NCI-H146 (cell line): ENCODE data around the gene ALDOB.

Experiments
- DNase-seq: peaks from one replicate; lab custom pipeline; 2025; lab: John Stamatoyannopoulos, UW

ALDOB gene

DNA sequence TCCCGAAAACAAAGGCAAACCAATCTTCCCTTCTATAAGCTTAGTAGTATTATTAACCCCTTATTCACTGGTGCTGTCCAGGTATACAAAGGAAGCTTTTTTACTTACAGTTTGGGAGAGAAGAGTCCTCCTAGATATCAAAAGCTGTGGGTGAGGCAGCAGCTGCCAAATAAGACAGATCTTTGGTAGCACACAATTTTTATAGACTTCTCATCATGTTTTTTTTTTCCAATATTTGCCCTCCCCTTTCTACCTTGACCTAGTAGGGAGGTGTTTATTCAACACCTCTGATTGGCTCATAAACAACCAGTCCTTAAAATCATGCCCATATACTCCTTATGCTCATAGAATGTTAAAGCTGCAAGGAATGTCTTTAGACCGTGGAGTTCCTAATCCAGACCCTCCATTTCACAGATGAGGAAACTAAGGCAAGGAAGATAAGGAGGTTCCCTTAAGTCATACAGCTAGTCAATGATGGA, at the start of gene ALDOB:
Gene ALDOB (minus strand): TSS at position 174 of the 479 bp plus-strand sequence. CDS start 4,887 bp downstream, outside the sequence.
- DNase-seq: no peak

DNA sequence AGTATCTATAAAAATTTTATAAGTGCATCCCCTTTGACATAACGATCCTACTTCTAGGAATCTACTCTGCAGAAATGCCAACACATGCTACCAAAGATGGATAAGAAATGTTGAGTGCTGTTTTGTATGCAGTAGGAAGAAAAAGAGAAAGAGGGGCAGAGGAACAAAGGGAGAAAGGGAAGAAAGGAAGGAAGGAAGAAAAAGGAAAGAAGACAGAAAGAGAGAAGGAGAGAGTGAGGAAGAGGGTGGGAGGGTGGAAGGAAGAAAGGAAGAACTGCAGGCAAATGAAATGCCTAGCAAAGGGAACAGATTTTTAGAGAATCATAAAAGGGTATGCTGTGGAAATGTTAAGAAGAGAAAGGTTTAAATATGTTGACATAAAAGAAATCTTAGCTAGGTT, 48.5 kb upstream of the ALDOB start:
- no peak for DNase-seq

DNA sequence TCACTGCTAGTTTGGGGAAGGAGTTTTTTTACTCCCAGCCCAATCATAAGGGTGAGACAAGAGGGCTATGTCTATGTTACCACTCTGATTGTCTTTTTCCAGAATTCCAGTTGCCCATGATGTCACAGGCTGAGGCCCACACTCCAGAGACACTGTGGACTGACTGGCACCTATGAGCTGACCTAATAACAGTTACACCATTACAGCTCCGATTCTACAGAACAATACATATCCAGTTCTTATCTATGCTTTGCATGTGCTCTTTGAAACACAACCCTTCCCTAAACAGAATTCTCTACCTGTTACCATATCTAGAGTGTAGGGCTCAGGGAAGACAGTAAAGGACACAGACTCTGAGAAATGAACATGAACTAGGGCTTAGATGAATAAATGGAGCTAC, 45.7 kb upstream of the ALDOB start:
- no peak for DNase-seq

DNA sequence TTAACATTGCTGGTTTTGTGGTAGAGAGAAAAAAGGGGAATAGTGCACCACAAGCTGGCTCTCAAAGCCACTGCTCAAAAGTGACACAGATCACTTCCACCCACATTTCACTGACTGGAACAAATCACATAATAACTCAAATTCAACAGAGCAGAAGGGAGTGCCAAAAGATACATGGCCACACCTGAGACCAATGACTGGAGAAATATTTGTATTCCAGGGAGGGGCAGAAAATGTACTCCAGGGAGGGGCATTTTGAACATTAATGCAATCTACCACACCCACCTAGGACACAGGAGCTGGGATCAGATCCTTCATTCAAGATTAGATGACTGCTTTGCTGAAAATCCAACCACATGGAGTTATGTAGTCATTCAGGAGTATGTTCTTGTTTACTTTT, 44.8 kb upstream of the ALDOB start:
- no peak for DNase-seq

DNA sequence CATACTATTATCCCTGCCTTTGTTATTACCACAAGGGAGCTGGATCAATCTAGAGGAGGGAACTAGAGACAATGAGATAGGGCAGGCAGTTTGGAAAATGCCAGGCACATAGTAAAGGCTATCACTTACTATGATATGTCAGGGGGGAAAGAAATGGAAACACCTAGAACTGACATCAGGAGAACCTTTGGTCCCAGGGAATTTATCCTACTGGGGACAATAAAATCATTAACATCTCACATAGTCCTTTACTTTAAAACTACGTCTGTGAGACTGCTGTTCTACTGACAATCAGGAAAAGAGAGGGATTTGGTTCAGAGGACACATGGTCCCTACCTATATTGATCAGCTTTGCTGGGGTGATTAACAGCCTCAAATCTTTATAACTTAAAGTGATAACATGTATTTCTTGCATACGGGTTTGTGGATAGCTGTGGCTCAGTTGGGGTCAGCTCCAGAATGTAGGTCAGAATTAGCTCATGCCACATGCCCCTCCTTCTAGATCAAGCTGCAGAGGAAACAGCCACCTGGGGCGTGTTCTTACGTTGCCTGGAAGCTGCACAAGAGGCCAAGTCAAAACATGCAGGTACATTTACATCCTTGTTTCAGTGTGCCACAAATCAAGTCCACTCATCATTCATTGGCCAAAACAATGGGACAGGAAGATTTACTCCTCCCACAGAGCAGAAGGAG, 43.9 kb upstream of the ALDOB start:
- DNase-seq: no peak

DNA sequence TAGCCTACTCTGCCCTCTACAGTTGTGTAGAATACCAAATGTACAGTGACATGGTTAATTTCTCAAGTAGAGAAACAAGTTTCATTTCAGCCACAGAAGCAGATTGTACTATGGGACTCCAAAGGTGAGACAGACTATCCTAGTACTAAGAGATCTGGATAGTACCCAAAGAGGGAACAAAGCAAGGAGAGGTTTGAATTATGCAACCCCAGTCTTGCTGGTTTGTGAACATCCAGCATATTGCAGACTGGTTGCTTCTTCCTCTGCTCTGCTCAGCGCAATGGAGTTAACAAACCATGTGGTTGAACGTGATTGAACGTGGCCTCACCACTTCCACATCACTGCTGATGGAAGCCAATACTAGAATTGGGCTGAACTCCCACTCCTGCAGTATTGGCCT, 43.3 kb upstream of the ALDOB start:
- DNase-seq: no peak

DNA sequence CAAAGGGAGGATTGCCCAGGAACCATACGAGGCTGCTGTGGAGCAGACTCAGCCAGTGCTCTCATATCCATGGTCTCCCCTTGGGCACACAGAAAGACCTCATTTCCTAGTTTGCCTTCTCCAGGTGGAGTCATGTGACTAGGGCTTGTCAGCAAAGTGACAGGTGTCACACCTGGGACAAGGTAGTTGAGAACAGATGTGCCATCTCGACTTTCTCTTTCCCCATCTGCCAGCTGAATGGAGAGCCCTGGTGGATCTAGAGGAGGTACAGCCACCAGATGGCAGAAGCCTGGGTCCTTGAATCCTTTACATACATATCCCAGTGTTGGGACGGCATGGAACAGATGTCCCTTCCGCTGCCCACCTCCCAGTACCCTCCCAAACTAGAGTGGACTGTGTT, 42.9 kb upstream of the ALDOB start:
- no peak for DNase-seq

DNA sequence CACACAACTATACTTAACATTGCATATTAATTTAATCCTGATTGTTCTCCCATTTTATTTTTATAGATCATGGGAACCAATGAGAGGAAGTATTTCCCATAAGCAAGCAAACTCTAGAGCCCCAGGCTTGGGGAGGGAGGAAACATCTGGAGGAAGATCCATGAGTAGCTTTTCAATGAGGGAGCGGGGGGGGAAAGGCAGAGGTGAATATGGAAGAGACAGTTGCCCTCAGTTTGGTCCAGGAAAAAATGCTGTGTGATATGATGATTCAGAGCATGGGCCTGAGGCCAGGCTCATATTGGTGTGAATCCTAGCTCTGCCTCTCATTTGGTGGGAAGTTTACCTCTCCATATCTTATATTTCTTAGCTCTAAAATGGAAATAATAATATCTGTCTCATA, 42.2 kb upstream of the ALDOB start:
- no peak for DNase-seq

DNA sequence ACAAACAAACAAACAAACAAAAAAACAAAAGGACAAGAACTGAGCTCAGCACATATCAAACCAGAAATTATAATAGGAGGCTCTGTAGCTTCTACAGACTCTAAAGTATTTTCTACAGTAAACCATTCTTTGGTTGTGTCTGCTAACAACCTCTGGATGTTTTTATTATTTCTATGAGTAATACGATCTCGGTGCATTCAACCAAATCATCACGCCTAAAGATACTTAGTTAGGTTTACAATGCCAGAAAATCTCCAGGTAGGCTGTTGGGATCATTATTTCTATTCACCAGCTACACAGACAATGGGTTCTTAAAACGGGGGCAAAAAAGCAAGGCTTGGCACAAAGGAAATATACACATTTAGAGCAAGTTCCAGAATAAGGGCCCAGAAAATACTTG, 41.6 kb upstream of the ALDOB start:
- no peak for DNase-seq

DNA sequence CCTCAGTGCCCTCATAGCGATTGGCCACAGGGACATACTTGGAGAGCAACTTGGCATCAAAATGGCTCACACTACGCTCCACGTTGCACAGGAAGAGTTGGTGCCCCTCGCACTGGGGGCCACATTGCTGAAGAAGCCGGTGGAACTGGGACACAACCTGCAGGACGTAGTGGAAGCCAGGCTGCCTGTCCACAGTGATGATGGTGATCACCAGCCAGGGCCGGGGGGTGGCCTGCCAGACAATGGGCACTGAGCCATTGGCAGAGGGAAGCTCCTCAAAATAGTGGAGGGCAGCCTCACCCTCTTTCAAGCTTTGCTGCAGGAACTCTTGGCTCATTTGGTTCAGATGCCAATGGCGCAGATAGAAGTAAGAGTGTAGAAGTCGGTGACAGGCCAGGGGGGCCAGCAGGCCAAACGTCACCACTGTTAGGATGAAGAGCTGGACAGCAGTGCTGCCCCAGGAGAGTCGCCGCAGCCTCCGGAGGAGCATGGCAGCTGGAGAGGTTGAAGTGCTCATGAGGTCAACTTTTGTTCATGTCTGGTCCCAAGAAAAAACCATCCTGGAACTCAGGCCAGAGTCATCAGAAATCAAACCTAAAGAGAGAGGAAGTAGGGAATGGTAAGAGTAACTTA, 41.1 kb upstream of the ALDOB start:
- no peak for DNase-seq

DNA sequence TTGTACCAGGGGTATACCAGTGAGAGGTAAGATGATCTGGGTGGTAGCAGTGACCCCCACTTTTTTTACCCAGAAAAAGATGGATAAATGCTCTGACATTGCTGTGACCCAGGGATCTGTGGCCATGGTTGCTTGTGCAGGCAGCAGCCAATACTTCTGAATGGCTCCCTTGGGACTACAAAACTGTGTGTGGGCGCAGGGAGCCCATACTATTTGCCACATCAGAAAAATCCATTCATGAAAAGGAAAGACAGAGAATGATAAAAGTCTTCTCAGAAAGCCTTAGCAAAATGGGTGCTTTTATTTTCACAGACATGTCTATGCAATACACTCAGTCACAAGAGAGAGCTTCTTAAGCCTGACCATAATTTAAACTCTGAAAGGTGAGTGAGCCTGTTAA, 37.3 kb upstream of the ALDOB start:
- no peak for DNase-seq

DNA sequence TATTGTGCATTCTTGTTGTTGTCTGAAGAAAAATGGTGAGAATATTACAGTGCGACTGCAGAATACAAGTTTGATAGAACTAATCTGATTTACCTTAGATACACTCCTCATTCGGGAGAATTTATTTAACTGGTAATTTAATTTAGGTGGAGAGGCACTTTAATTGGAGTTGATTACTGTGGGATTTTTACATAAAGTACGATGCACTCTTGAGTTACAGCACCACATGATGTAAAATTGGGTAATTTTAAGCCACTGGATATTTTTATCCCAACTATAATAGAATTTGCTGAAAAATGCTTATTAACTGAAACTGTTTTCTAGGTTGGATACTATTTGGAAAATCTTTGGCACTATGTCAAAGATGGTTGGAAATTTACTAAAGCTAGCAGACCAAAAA, 35.4 kb upstream of the ALDOB start:
- no peak for DNase-seq

DNA sequence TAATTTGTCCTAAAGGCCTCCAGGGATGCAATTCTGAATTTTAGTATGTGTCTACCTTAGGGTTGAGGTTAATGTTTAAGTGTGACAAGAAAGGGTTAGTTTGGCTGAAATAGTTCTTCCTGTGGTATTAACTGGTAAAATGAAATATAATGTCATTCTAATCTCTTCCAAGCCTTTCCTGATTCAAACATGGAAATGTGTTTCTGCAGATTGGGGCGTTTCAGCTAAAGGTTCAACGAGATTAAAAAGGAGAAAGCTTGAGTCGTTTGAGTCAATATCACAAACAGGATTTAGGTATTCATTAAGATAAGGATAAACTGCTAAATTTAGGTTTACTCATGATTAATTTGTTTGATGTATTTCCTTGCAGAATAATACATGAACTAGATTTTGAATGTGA, 34.4 kb upstream of the ALDOB start:
- no peak for DNase-seq

DNA sequence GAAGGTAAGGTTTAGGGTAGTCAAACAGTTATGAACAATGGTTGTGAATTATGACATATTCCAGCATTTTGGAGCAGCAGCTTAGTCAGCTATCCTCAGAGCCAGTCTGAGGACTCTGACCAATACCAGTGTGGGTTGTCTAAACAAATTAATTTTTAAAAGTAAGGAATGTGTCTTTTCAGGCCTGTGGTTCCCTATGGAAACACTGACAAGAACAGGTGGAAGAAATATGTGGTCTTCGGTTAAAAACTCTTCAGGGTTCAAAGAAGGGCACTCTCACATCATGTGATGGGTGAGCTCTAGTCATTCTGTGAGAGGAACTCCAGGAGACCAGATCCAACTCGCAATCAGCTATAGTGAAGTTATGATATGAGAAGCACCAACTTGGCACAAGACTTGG, 33.5 kb upstream of the ALDOB start:
- no peak for DNase-seq

DNA sequence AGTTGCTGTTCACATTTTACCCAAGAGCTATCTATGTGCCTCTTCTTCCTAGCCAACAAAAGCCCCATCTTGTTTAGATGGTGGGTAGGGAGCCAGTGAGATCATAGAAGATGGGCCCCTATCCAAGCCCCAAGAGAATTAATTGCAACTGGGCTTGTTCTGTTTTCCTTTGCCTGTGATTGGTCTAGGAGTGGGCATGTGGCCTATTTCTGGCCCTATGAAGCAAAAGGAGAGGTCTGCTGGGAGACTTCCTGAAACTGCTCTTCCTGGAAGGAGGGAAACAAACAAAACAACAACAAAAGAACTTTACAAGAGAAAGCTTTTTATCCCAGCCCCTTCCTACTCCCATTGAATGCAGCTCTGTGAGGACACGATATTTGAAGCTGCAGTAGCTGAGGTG, 32.5 kb upstream of the ALDOB start:
- no peak for DNase-seq

DNA sequence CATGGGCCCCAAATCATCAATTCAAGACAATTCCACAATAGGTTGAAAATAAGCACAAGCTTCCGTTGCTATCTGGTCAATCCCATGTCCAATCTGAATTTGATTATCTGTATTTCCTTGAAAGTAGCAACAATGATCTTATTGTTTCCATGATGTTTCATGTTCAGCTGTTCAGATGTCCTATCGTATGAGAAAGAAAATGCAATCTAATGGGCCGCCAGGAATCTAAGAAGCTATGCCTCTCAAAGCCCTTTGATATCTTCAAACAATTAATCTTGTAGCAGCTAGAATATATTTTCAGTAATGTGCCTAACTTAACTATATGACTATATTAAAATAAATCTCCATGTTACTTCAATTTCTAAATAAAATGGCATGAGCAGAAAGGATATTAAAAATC, 32.1 kb upstream of the ALDOB start:
- no peak for DNase-seq

DNA sequence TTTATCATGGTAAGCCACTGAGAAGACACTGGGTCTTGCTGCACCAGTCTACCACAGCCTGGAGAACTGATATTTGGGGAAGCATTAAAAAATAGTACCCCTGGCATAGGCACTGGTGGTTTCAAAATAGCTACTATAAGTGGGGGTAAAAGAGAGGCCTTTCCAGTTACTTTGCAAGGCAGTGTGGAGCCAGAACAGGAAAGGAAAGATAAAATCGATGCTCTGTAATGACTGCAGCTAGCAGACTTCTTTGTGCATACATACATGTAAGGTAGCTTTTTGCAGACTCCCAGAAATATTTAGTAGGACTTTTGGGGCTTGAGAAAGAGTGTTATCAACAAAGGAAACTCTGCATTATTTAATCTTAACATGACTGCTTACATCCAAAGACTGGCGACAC, 31.3 kb upstream of the ALDOB start:
- DNase-seq: no peak

DNA sequence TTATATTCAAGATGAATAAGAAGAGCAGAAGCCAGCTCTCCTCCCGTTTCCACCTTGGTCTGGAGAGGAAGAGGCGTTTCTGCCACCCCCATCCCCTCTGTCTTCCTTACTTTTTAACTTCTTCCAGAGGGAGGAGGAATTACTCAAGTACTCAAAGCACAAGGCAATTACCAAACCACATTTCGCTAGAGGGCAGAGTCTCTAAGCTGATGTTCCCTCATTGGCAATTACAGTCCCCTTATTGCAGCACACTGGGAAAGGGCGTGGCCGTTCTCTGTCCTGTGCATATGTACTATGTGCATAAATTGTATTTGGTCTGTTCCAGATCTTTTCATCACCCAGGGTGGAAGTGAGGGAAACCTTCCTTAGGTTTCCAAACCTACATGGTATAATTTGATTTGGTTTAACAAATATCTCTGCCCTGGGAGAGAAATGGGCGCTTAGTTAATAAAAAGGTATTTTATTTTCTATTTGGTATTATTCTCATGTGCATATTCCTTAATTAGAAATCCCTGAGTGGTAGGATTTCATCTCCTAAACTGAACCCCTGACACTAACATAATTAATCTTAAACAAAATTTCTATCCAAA, 29.8 kb upstream of the ALDOB start:
- DNase-seq: peak; percentile 70

DNA sequence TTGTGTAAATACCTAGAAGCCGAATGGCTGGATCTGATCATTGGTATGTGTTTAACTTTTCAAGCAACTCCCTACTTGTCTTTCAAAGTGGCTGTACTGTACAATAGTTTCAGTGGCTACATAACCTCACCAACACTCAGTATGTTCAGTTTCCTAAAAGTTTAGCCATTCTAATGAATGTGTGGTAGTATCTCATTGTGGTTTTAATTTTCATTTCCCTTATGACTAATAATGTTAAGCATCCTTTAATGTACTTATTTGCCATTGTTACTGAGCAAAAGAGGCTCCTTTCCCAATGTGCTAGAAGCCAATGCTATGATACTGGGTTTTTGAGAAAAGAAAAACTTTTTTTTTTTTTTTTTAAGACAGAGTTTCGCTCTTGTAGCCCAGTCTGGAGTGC, 27.8 kb upstream of the ALDOB start:
- no peak for DNase-seq

DNA sequence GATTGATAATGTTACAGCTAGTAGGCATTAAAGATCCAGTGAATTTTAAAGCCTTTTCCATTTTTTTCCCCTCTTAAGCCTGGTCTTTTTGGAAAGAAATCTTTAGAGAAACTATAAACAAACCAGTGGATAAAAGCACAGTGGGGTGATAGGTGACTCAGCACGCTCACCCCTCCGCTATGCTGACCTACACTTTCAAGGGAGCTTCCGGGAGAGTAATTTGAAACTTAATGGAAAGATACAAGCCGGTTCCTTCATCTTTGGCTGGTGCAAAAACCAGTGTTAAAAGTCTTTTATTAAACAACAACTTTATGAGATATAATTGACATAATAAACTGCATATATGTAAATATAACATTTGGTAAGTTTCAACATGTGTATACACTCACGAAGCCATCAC, 27.0 kb upstream of the ALDOB start:
- DNase-seq: peak; percentile 27

DNA sequence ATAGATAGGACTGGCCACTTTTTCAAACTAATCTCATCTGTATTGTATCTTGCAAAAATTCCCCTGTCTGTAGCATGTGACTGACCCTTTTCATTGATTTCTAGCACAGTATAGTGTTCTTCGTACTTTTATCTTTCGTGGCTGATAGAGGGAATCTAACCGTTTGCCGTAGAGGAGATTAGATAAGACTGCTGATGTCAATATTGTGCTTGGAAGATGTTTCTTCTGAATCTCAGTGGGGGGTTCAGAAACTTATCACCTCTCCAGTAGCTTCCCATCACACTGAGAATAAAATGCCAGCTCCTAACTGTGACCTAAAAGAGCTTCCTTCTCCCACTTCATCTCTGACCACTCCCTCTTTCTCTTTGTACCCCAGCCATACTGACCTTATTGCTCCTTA, 25.4 kb upstream of the ALDOB start:
- DNase-seq: no peak

DNA sequence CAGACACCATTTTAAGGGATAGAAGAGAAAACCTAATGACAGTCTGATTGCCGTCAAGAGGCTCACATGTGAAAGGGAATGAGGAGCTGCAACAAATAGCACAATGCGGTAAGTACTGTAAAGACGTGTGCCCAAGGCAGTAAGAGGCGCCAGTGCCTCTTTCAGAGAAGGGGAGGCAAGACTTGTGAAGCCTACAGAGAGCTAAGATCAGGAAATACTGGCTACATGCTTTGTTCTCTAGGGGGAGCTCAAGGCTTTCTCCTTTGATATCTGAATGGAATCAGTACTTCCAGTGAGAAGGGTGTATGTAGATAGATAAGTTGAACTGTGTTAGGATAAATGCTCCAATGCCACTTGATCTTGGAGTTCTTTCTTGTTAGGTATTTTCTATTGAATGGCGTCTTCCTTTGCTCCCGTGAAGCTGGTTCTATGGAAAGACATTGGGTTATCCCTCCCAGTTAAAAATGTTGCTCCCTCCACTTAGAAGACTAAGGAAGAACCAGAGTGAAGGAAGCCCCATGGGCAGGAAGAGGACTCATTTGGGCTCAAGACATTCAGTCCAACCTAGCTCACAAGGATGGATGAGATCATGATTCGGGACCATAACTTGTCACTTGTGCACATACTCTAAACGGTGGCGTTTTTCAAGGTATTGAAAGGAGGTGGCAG, 23.5 kb upstream of the ALDOB start:
- DNase-seq: peak; percentile 66

DNA sequence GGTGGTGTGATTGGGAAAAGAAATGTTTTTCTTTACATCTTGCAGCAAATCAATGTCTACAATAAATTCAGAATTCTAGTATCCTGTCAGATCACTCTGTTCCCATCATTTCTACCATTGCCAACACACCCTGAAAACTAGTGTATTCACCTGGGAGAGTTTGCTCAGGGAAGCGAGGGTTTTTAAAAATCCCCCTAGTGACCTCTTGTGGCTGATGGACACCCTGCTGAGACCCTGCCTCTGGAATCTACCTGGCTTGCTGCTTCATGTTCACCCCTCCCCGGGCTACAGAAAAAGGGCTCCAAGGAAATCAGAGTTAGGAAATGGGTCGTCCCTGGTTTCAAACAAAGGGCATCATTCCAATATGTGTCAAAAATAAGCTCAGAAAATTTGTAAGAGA, 21.4 kb upstream of the ALDOB start:
- DNase-seq: peak; percentile 27
